ENCODE data around the gene ACAA2. TPM values are rescaled to one million over a fixed set of nuclear protein-coding genes. Genes with fewer than 3 reads are reported as not detected.

ACAA2 gene
- total and polyA plus RNA-seq, 3 experiments from 2014 or later = 72.2 to 100 (median 72.4) TPM

GRCh38 chr18:49833814-49834213 lies 20.5 kb upstream of the ACAA2 start:
- Mint-ChIP-seq H3K27me3 (no peaks in the 10 kb centered on the region), H3K9me3 (peaks cover 0 to 6% (median under 1%) of the 10 kb centered on the region in 5 donors), H3K36me3 (peaks cover 0 to 9% (median 0%) of the 10 kb centered on the region in 3 donors), H3K4me1 (peaks cover 0 to 11% (median 5%) of the 10 kb centered on the region in 3 donors), H3K4me3 (no peak overlapping the region), H3K27ac (peak overlapping the region in 1 of 8 donors; percentile 33)
- ChIA-PET POLR2A (no interaction called here), CTCF (no interaction called here)
- Histone ChIP-seq H3K4me1 (ENCODE audit: insufficient read depth, low read length) (no peaks in the 10 kb centered on the region), H3K9me3 (ENCODE audit: low read length) (no peaks in the 10 kb centered on the region), H3K36me3 (ENCODE audit: insufficient read depth, low read length) (no peaks in the 10 kb centered on the region), H3K4me3 (ENCODE audit: low read length) (no peak overlapping the region), H3K27ac (ENCODE audit: low read depth, low read length) (no peak overlapping the region), H3K27me3 (ENCODE audit: insufficient read depth, low read length, poor library complexity, severe bottlenecking) (no peaks in the 10 kb centered on the region)
- no peak for DNase-seq

- no peak overlapping the region for H3K27ac ChIP-seq (ENCODE audit: low read depth, low read length)
- Mint-ChIP-seq H3K27me3 (no peaks in the 10 kb centered on the region), H3K9me3 (peaks cover 0 to 12% (median 6%) of the 10 kb centered on the region in 5 donors), H3K27ac (no peak overlapping the region), H3K36me3 (peaks cover 0 to 19% (median 0%) of the 10 kb centered on the region in 3 donors), H3K4me1 (peaks cover 0 to 4% (median 4%) of the 10 kb centered on the region in 3 donors), H3K4me3 (no peak overlapping the region)
- peaks cover 3% of the 10 kb centered on the region for H3K9me3 ChIP-seq (ENCODE audit: low read length)
- ChIA-PET CTCF (no interaction called here), POLR2A (interaction anchor here (1.0 kb wide), 1 partner anchor 27 kb away, joined by 3 read pairs; no protein-coding TSS in a partner anchor)
- H3K4me1 ChIP-seq (ENCODE audit: insufficient read depth, low read length) = no peaks in the 10 kb centered on the region
- H3K4me3 ChIP-seq (ENCODE audit: low read length) = no peak overlapping the region
- H3K36me3 ChIP-seq (ENCODE audit: insufficient read depth, low read length) = no peaks in the 10 kb centered on the region
- no peak for DNase-seq
- H3K27me3 ChIP-seq (ENCODE audit: insufficient read depth, low read length, poor library complexity, severe bottlenecking) = no peaks in the 10 kb centered on the region
Observed at GRCh38 chr18:49832221-49832647, 18.9 kb upstream of the ACAA2 start.

- Mint-ChIP-seq H3K36me3 (peaks cover 0 to 20% (median 0%) of the 10 kb centered on the region in 3 donors), H3K9me3 (peaks cover 0 to 21% (median 7%) of the 10 kb centered on the region in 5 donors), H3K27ac (no peak overlapping the region), H3K4me1 (peaks cover 0 to 7% (median 5%) of the 10 kb centered on the region in 3 donors), H3K27me3 (no peaks in the 10 kb centered on the region), H3K4me3 (no peak overlapping the region)
- no peak overlapping the region for H3K4me3 ChIP-seq (ENCODE audit: low read length)
- H3K4me1 ChIP-seq (ENCODE audit: insufficient read depth, low read length) = no peaks in the 10 kb centered on the region
- no peak for DNase-seq
- H3K9me3 ChIP-seq (ENCODE audit: low read length) = peaks cover 5% of the 10 kb centered on the region
- no peaks in the 10 kb centered on the region for H3K27me3 ChIP-seq (ENCODE audit: insufficient read depth, low read length, poor library complexity, severe bottlenecking)
- H3K36me3 ChIP-seq (ENCODE audit: insufficient read depth, low read length) = no peaks in the 10 kb centered on the region
- ChIA-PET CTCF (no interaction called here), POLR2A (no interaction called here)
- no peak overlapping the region for H3K27ac ChIP-seq (ENCODE audit: low read depth, low read length)
Observed at GRCh38 chr18:49827996-49828395, 14.7 kb upstream of the ACAA2 start.

GRCh38 chr18:49819823-49820671 lies 6.7 kb upstream of the ACAA2 start:
- H3K9me3 ChIP-seq (ENCODE audit: low read length) = no peaks in the 10 kb centered on the region
- CTCF ChIA-PET = interaction anchor here (0.8 to 1.4 kb wide), 3 partner anchors 36 to 324 kb away, joined by 3 to 5 read pairs (median 3); no protein-coding TSS in a partner anchor
- Mint-ChIP-seq H3K27me3 (no peaks in the 10 kb centered on the region), H3K36me3 (peaks cover 0 to 3% (median 2%) of the 10 kb centered on the region in 3 donors), H3K27ac (peak overlapping the region; percentile 47 to 98 (median 86)), H3K4me1 (peaks cover 61 to 74% (median 65%) of the 10 kb centered on the region in 3 donors), H3K9me3 (no peaks in the 10 kb centered on the region), H3K4me3 (peak overlapping the region; percentile 45 to 83 (median 77))
- H3K4me3 ChIP-seq (ENCODE audit: low read length) = peak overlapping the region; percentile 34
- no peaks in the 10 kb centered on the region for H3K36me3 ChIP-seq (ENCODE audit: insufficient read depth, low read length)
- H3K27me3 ChIP-seq (ENCODE audit: insufficient read depth, low read length, poor library complexity, severe bottlenecking) = no peaks in the 10 kb centered on the region
- peak overlapping the region; percentile 4 for H3K27ac ChIP-seq (ENCODE audit: low read depth, low read length)
- H3K4me1 ChIP-seq (ENCODE audit: insufficient read depth, low read length) = peaks cover 54% of the 10 kb centered on the region
- POLR2A ChIA-PET = interaction anchor here (0.6 kb wide), 1 partner anchor 415 kb away, joined by 10 read pairs; no protein-coding TSS in a partner anchor
- DNase-seq = peak; percentile 12 to 75 (median 69)

- Histone ChIP-seq H3K27ac (ENCODE audit: low read depth, low read length) (peak overlapping the region; percentile 4), H3K4me3 (ENCODE audit: low read length) (peak overlapping the region; percentile 10), H3K9me3 (ENCODE audit: low read length) (no peaks in the 10 kb centered on the region), H3K36me3 (ENCODE audit: insufficient read depth, low read length) (no peaks in the 10 kb centered on the region), H3K27me3 (ENCODE audit: insufficient read depth, low read length, poor library complexity, severe bottlenecking) (no peaks in the 10 kb centered on the region), H3K4me1 (ENCODE audit: insufficient read depth, low read length) (peaks cover 54% of the 10 kb centered on the region)
- Mint-ChIP-seq H3K9me3 (no peaks in the 10 kb centered on the region), H3K4me3 (peak overlapping the region; percentile 45 to 83 (median 77)), H3K27me3 (no peaks in the 10 kb centered on the region), H3K36me3 (peaks cover 0 to 4% (median 2%) of the 10 kb centered on the region in 3 donors), H3K27ac (peak overlapping the region; percentile 47 to 98 (median 86)), H3K4me1 (peaks cover 65 to 81% (median 73%) of the 10 kb centered on the region in 3 donors)
- ChIA-PET POLR2A (interaction anchor here (0.6 kb wide), 1 partner anchor 415 kb away, joined by 10 read pairs; no protein-coding TSS in a partner anchor), CTCF (interaction anchor here (0.8 to 1.4 kb wide), 3 partner anchors 37 to 323 kb away, joined by 3 to 5 read pairs (median 3); no protein-coding TSS in a partner anchor)
- no peak for DNase-seq
Observed at GRCh38 chr18:49819071-49819662, 5.8 kb upstream of the ACAA2 start.

- no peaks in the 10 kb centered on the region for H3K36me3 ChIP-seq (ENCODE audit: insufficient read depth, low read length)
- peaks cover 55% of the 10 kb centered on the region for H3K4me1 ChIP-seq (ENCODE audit: insufficient read depth, low read length)
- H3K27me3 ChIP-seq (ENCODE audit: insufficient read depth, low read length, poor library complexity, severe bottlenecking) = no peaks in the 10 kb centered on the region
- H3K4me1 Mint-ChIP-seq = peaks cover 66 to 80% (median 79%) of the 10 kb centered on the region in 3 donors
- peak overlapping the region; percentile 48 to 94 (median 76) for H3K27ac Mint-ChIP-seq
- peaks cover 0 to 11% (median 2%) of the 10 kb centered on the region in 3 donors for H3K36me3 Mint-ChIP-seq
- H3K4me3 ChIP-seq (ENCODE audit: low read length) = no peak overlapping the region
- peak overlapping the region in 6 of 7 donors; percentile 47 to 70 (median 62) for H3K4me3 Mint-ChIP-seq
- H3K27ac ChIP-seq (ENCODE audit: low read depth, low read length) = no peak overlapping the region
- no peaks in the 10 kb centered on the region for H3K27me3 Mint-ChIP-seq
- DNase-seq = no peak
- no peaks in the 10 kb centered on the region for H3K9me3 ChIP-seq (ENCODE audit: low read length)
- POLR2A ChIA-PET = no interaction called here
- CTCF ChIA-PET = interaction anchor here (1.3 kb wide), 1 partner anchor 40 kb away, joined by 3 read pairs; no protein-coding TSS in a partner anchor
- H3K9me3 Mint-ChIP-seq = no peaks in the 10 kb centered on the region
Observed at GRCh38 chr18:49817947-49818346, 4.6 kb upstream of the ACAA2 start.

DNA sequence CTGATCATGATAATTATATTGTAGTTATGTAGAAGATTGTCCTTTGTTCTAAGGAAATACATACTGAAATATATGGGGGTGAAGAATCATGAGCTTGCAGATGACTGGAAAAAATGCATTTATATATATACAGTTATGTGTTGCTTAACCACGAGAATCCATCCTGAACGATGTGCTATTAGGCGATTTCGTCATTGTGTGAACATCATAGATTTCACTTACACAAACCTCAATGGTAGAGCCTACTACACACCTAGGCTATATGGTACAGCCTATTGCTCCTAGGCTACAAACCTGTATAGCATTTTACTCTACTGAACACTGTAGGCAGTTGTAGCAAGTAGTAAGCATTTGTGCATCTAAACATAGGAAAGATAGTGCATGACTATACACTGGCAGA lies 2.6 kb upstream of the ACAA2 start:
- H3K4me3 Mint-ChIP-seq = peak overlapping the region in 4 of 7 donors; percentile 75 to 90 (median 77)
- no peak for DNase-seq
- no peaks in the 10 kb centered on the region for H3K9me3 Mint-ChIP-seq
- H3K4me1 Mint-ChIP-seq = peaks cover 74 to 83% (median 83%) of the 10 kb centered on the region in 3 donors
- peak overlapping the region in 4 of 8 donors; percentile 13 to 75 (median 60) for H3K27ac Mint-ChIP-seq
- H3K27ac ChIP-seq (ENCODE audit: low read depth, low read length) = no peak overlapping the region
- peaks cover 0 to 11% (median 2%) of the 10 kb centered on the region in 3 donors for H3K36me3 Mint-ChIP-seq
- H3K36me3 ChIP-seq (ENCODE audit: insufficient read depth, low read length) = no peaks in the 10 kb centered on the region
- no peaks in the 10 kb centered on the region for H3K27me3 ChIP-seq (ENCODE audit: insufficient read depth, low read length, poor library complexity, severe bottlenecking)
- H3K4me1 ChIP-seq (ENCODE audit: insufficient read depth, low read length) = peaks cover 67% of the 10 kb centered on the region
- CTCF ChIA-PET = no interaction called here
- H3K4me3 ChIP-seq (ENCODE audit: low read length) = no peak overlapping the region
- POLR2A ChIA-PET = no interaction called here
- H3K27me3 Mint-ChIP-seq = no peaks in the 10 kb centered on the region
- H3K9me3 ChIP-seq (ENCODE audit: low read length) = no peaks in the 10 kb centered on the region
